HG02623 (cell line): ENCODE measurements around the gene ACAD10.
"Not testable (repeated sequence)": the region's sequence is repeated elsewhere in the genome, so short reads cannot be mapped to it uniquely, and the experiment has no call there.

ENCODE experiments used
- ATAC-seq: cut with Tn5 transposase; IDR thresholded peaks from one replicate; pipeline ENCODE4 v1.9.1; 2021; ENCODE audit warnings: moderate library complexity; ENCODE audit not compliant: unreplicated experiment

ACAD10 gene

DNA sequence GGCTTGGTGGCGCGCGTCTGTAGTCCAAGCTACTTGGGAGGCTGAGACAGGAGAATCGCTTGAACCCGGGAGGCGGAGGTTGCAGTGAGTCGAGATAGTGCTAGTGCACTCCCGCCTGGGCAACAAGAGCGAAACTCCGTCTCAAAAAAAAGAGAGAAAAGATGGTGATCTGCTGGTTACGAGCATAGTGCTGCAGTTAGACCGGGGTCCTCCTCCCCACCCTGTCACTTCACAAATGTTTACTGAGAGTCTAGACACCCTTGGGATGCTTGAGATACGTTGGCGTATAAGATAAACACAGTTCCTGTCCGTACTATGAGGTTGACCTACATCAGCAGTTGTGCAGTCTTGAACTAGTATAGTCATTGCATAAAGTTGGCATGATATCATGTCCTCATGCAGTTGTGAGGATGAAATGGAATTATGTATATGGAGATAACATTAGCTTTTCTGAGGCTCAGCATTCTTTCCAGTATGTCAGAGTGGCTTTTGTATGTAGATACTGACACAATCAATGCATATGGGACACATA lies 787 bp downstream of the ACAD10 start:
- ATAC-seq = no peak

DNA sequence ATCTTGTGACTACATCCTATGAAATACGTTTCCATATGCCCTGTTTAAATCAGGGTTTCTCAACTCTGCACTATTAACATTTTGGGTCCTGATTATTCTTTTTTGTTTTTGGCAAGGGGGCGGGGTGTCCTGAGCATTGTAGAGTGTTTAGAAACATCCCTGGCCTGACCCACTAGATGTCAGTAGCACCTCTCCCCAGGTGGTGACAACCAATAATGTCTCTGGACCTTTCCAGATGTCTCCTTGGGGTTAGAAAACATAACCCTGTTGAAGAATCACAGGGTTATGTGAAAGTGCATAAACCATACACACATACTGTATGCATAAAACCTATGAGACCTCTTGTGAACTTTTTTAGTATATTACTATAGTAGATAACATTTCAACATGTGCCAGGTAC lies 1.4 kb downstream of the ACAD10 start:
- ATAC-seq = no peak

DNA sequence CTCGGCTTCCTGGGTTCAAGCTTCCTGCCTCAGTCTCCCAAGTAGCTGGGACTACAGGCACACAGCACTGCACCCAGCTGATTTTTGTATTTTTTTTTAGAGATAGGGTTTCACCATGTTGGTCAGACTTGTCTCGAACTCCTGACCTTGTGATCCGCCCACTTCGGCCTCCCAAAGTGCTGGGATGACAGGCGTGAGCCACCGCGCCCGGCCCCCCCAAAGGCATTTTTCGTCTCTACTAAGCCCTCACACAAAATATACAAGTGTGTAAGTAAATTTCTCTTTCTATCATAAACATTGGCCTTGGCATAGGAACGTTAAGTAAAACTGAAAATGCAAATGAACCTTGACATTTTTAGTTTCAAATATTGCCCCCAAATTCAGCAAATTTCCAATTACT lies 2.1 kb downstream of the ACAD10 start:
- no peak for ATAC-seq

DNA sequence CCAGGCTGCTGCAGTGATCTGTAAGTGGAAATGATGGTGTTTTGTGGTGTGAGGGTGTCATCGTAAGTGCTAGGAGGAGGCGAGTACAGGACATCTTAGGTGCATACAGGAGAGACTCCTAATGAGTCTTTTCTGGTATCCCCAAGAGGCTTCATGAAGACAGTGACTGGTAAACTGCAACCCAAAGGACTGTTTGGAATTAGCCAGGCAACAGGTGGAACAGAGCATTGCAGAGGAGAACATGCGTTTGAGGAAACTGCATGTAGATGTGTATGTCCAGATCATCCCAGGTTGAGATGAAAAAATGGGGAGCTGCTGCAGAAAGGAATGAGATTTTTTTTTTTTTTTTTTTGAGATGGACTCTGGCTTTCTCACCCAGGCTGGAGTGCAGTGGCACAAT lies 5.4 kb downstream of the ACAD10 start:
- no peak for ATAC-seq

DNA sequence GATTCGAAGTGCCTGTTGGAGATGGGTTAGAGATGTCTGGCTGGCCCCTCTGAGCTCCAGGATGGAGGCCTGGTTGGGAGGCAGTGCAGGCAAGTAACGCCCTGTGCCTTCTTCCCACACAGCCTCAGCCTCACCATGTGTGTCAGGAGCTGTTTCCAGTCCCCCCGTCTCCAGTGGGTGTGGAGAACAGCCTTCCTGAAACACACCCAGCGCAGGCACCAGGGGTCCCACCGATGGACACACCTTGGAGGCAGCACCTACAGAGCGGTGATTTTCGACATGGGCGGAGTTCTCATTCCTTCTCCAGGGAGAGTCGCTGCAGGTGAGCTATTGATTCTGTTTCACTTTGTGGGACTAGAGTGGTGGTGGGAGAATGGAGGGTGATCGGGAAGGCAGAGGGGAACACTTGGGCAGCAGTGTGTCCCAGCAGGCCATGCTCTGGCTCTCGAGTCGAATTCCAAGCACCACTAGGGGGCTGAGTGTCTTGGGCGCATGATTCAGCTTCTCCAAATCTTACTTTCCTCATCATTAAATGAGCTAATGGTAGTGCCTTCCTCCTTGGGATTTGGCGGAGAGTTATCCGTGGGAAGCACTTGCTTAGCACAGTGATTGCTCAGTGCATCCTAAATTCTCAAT lies 6.8 kb downstream of the ACAD10 start:
- ATAC-seq = no peak

DNA sequence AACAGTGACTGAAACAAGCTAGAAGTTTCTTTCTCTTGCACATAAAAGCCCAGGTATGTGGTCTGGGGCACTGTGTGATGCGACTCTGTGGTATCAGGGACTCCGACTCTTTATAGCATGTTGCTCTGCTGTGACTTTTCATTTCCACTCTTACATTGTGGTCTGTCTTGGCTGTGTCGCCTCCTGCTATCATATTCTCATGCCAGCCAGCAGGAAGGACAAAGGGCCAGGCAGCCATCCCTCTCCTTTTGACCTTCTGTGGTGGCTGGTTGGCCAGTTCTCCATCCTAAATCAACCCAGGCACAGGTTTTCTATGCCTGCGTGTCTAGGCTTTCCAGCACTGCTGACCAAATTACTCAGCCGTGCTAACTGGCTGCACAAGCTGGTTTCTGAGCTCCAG lies 8.0 kb downstream of the ACAD10 start:
- ATAC-seq = no peak

DNA sequence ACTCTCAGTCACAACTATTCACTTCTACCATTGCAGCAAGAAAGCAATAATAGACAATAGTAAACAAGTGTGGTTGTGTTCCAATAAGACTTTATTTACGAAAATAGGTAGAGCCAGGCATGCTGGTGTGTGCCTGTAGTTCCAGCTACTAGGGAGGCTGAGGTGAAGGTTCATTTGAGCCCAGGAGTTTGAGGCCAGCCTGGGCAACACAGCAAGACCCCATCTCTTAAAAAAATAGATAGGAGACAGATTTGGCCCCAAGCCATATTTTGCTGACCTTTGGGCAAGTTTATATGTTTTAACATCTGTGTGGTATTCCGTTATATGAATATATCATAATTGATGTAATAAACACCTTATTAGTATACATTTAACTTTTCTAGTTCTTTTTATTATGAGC lies 14.1 kb downstream of the ACAD10 start:
- no peak for ATAC-seq

DNA sequence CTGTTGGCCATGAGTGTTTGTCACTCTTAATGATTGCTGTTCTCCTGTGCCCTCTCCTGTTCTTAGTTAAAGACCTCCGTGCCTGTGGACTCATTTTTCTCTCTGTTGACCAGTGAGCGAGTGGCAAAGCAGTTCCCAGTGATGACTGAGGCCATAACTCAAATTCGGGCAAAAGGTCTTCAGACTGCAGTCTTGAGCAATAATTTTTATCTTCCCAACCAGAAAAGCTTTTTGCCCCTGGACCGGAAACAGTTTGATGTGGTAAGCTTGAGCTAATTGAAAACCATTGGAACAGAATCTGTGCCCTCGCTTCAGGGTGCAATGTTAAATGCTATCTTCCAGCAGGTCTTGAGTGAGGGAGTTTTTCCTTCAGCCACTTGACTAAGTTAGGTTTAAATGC lies 19.8 kb downstream of the ACAD10 start:
- no peak for ATAC-seq

DNA sequence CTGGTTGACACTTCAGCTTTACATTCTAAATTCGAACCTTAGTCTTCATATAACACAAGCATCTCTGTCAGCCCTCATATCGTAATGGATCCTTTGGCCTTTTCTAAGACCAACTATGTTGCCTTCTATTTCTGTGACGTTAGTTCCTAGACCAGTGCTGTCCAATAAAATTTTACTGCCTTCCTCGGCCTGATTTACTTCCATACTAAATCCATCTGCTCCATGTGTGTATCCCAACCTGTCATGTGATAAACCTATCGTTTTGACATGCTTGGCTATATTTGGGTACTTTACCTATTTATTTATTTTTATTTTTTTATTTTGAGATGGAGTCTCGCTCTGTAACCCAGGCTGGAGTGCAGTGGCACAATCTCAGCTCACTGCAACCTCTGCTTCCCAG lies 20.3 kb downstream of the ACAD10 start:
- no peak for ATAC-seq

DNA sequence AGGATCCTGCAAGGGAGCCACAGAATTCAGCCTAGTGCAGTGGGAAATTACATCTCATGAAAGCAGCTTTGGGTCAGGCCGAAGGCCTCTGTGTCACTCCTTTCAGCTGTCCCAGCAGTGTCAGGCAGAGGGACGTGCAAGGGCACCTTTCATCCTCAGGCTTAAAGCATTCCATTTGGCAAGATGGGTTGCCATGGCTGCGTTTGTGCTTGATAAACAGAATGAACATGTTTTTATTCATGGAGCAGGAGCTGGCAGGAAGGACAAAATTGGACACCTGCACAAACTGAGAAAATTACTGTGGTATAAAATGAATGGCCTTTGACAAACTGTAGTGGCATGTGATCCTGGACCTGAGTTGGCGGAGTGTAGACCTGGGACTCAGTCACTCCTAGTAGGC lies 29.4 kb downstream of the ACAD10 start:
- no peak for ATAC-seq

DNA sequence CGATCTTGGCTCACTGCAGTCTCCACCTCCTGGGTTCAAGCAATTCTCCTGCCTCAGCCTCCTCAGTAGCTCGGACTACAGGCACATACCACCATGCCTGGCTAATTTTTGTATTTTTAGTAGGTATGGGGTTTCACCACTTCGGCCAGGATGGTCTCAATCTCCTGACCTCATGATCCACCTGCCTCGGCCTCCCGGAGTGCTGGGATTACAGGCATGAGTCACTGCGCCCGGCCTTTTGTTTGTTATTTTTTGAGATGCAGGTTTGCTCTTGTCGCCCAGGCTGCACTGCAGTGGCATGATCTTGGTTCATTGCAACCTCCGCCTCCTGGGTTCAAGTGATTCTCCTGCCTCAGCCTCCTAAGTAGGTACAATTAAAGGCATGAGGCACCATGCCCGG lies 33.5 kb downstream of the ACAD10 start:
- ATAC-seq = not testable (repeated sequence)

DNA sequence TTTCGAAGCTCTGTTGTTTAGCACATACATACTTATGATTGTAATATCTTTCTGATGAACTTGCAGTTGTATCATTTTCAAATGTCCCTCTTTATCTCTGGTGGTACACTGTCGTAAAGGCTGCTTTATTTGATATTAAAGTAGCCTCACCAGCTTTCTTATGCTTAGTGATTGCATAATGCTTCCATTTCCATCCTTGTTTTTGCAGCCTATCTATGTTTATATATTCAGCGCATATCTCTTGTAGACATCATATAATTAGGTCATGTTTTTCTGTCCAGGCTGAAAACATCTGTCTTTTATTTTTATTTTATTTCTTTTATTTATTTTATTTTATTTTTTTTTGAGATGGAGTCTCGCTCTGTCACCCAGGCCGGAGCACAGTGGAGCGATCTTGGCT lies 34.6 kb downstream of the ACAD10 start:
- ATAC-seq = no peak

DNA sequence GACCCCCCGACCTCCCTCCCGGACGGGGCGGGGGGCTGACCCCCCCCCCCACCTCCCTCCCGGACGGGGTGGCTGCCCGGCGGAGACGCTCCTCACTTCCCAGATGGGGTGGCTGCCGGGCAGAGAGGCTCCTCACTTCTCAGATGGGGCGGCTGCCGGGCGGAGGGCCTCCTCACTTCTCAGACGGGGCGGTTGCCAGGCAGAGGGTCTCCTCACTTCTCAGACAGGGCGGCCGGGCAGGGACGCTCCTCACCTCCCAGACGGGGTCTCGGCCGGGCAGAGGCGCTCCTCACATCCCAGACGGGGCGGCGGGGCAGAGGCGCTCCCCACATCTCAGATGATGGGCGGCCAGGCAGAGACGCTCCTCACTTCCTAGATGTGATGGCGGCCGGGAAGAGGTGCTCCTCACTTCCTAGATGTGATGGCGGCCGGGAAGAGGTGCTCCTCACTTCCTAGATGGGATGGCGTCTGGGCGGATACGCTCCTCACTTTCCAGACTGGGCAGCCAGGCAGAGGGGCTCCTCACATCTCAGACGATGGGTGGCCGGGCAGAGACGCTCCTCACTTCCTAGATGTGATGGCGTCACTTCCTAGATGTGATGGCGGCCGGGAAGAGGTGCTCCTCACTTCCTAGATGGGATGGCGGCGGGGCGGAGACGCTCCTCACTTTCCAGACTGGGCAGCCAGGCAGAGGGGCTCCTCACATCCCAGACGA lies 38.0 kb downstream of the ACAD10 start:
- not testable (repeated sequence) for ATAC-seq

DNA sequence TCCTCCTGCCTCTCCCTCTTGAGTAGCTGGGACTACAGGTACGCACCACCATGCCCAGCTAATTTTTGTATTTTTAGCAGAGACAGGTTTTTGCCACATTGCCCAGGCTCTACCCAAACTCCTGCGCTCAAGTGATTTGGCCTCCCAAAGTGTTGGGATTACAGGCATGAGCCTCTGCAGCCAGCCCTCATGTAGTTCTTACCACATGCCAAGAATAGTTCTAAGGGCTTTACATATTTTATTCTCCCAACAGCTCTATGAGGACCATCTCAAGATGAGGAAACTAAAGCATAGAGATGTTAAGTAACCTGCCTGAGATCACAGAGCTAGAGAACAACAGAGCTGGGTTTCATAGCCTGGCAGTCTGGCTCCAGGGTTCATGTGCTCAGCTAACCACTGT lies 42.9 kb downstream of the ACAD10 start:
- no peak for ATAC-seq

DNA sequence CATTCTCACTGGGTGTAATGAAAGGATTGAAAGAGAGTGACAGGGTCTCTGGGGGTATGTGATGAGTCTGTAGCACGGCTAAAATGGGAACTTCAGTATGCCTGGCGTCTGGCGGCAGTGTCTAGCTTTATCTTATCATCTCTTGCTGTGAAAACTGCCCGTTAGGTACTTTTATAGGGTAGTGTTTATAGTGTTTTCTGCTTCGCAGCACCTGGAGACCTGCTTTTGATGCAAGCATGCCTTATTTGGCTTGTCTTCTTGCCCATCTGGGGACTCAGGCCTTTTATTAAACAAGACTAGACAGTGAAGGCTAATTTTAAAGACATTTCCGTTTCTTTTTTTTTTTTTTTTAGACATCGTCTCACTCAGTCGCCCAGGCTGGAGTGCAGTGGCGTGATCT lies 44.6 kb downstream of the ACAD10 start:
- ATAC-seq = no peak

DNA sequence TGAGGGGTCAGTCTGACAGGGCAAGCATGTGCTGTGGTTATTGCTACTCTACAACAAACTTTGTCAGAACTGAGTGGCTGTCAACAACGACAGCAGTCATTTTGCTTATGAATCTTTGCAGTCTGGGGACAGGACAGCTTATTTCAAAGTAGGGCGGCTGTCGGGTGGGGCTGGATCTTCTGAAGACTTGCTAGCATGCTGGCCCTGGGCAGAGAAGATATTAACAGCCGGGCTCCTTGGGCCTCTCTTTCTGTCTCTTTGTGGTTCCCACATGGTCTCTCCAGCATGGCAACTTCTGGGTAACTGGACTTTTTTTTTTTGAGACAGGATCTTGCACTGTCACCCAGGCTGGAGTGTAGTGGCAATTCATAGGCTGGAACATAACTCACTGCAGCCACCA lies 46.9 kb downstream of the ACAD10 start:
- ATAC-seq = no peak

DNA sequence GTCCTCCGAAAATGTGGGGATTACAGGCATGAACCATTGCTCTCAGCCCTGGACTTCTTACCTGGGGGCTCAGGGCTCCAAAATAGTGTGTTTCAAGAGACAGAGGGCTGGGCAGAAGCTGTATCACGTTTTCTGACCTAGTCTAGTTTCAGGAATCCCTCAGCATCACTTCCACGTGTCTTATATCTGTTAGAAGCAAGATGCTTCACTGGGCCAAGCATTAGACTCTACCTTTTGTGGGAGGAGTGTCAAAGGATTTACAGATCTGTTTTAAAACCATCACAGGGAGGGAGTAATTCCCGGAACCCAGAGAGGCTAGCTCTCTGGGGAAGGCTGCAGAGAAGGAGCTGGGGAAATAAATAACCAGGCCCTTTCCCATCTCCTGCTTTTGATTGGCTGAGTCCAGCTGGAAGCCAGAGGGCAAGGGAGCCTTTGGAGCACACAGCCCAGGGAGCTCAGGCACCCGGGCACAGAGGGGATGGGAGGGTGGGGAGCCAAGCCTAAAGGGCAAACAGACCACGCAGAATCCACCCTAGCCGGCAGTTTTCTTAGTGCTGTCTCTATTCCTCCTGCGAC lies 47.6 kb downstream of the ACAD10 start:
- no peak for ATAC-seq

DNA sequence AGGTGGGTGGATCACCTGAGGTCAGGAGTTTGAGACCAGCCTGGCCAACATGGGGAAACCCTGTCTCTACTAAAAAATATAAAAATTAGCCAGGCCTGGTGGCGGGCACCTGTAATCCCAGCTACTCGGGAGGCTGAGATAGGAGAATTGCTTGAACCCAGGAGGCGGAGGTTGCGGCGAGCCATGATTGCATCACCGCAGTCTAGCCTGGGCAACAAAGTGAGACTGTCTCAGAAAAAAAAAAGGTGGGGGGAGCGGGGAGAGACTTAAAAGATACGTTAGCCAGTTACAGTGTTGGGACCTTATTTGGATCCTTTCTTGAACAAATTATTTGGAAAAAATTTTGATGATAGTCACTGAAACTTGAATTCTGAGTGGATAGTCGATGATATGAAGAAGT lies 53.7 kb downstream of the ACAD10 start:
- not testable (repeated sequence) for ATAC-seq

DNA sequence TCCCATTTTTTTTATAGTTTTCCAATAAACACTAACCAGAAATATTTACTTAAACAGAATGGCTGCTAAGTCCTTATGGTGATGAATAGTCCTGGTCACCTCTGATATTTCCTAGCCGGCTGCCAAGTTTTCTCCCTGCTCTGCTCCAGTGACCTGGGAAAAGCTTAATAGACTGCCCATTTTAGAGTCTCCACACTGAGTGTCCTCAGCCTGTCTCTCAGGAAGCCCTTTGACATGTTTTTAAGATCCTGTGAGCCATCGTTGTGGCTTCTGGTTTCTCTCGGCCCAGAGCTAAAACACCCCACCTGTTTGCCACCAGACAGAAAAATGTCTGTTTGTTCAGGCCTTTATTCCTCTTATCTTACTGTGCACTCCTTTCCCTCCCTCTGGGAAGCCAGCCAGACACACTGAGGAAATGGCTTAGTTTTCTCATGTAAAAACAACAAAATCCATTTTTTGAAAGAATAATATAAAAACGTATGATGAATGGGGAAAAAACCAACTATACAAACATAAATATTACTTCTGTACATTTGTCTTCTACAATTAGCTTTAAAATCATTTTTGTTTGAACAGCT lies 55.5 kb downstream of the ACAD10 start:
- no peak for ATAC-seq

DNA sequence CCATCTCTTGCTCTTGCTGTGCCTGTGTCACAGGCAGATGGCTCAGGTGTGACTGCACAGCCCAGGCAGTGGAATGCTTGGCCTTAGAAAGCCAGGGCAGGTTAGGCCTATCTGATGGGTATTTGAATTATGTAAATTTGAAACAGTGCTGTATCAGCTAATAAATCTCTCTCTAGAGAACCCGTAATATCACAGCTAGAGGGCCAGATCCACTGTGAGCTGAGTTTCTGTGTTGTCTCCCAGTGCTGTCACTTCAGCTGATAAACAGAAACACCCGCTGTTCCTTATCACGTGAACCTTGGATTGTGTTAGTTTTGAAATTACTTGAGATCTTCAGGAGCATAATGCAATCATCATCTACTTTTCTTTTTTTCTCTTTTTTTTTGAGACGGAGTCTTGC lies 59.4 kb downstream of the ACAD10 start:
- ATAC-seq = no peak

DNA sequence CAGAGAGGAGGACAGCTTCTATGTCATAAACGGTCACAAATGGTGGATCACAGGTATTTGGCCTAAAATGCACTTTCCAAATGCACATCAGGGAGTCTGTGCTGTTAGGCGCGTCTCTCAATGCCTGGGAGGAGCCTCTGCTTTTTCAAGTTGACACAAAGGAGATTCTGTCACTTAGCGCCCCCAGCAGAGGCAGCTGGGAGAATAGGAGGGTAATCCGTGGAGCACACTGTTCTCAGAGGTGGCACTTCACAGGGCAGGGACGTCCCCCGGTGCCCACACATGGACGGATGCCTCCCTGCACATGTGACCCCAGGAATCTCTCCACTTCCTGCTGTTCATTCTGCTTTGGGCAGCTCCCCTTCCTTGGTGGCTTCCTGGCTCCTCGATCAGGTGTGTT lies 61.5 kb downstream of the ACAD10 start:
- ATAC-seq = no peak

DNA sequence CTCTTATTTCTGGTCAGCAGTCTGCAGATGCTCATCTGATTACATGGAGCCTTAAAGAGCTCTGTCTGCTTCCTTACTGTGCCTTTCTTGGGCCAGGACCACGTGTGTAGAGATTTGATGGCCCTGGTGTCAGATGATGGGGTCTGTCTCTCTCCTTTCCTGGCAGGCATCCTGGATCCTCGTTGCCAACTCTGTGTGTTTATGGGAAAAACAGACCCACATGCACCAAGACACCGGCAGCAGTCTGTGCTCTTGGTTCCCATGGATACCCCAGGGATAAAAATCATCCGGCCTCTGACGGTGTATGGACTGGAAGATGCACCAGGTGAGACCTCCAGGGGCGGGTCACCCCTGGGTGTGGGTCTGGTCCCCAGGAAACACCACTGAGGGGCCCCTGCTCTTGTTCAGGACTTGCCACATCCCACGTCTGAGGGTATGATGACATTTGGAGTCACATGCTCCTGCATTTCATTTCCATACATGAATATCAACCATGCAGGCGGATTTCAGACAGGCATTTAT lies 62.4 kb downstream of the ACAD10 start:
- ATAC-seq = no peak
